NCI-H2196 (cell line): ENCODE measurements around the gene TDRKH.
"Not testable (repeated sequence)": the region's sequence is repeated elsewhere in the genome, so short reads cannot be mapped to it uniquely, and the experiment has no call there.

Experiments
- DNase-seq: peaks from one replicate; lab custom pipeline; 2025; ENCODE audit not compliant: unreplicated experiment; lab: John Stamatoyannopoulos, UW

Gene TDRKH

GRCh38 chr1:151768351-151769066 is 21.8 kb downstream of the TDRKH start:
- not testable (repeated sequence) for DNase-seq

DNA sequence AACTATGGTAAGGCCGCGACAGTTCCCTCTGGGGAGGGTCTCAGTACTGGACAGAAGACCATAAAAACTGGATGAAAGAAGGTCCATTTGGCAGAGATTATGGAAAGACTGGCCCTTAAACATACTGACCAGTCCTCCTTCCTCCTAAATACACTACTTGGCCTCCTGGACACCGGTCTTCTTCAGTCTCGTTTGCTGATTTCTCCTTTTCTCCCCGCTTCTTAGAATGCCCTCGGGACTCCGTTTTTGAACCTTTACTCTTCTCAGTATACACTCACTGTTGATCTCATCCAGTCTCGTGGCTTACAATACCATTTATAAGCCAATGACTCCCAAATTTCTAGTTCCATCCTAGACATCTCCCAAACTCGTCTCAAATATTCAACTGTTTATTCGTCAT is 26.3 kb downstream of the TDRKH start:
- no peak for DNase-seq

- peak; percentile 73 for DNase-seq
These were observed 27.1 kb downstream of the TDRKH start, which contains the start of gene MRPL9 for GRCh38 chr1:151762941-151763921. MRPL9 (minus strand) TSS chr1:151763496; CDS start chr1:151763479, 17 bp downstream.

- DNase-seq = no peak
These were observed 29.5 kb downstream of the TDRKH start for GRCh38 chr1:151760597-151761385.

- DNase-seq = no peak
These were observed 31.1 kb downstream of the TDRKH start for GRCh38 chr1:151759241-151759640.

DNA sequence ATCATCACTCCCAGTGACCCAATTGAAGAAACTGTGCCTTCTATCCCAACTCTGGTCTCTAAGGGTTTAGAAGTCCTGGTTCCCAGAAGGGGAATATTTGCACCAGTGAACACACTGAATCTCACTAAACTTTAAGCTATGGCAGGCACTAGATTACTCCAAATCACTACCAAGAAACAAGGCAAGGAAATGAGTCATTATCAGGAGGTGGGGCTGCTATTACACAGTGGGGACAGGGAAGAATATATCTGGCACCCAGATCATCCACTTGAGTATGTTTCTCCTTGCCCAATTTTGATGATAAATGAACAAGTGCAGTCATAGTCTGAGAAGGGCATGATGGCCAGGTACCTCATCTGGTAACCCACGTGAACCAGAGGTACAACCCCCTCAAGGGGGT is 34.0 kb downstream of the TDRKH start:
- no peak for DNase-seq

DNA sequence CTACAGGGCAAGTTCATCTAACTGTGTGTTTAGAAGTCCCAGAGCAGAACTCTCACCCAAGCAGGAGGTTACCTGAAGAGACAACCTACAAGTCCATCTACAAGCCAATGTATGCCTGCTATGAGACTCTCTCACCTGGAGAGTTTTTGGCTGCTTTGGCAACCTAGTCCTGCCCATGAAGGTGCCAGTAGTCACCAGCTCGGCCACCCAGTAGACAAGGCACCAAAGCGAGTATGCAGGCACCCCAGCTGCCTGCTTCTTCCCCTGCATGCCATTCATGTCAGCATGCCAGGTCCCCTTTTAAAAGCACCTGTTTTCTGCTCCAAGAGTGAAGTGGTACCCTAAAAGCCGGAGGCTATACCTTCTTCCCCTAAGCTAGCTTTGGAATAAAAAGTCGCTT is 48.8 kb downstream of the TDRKH start:
- no peak for DNase-seq

DNA sequence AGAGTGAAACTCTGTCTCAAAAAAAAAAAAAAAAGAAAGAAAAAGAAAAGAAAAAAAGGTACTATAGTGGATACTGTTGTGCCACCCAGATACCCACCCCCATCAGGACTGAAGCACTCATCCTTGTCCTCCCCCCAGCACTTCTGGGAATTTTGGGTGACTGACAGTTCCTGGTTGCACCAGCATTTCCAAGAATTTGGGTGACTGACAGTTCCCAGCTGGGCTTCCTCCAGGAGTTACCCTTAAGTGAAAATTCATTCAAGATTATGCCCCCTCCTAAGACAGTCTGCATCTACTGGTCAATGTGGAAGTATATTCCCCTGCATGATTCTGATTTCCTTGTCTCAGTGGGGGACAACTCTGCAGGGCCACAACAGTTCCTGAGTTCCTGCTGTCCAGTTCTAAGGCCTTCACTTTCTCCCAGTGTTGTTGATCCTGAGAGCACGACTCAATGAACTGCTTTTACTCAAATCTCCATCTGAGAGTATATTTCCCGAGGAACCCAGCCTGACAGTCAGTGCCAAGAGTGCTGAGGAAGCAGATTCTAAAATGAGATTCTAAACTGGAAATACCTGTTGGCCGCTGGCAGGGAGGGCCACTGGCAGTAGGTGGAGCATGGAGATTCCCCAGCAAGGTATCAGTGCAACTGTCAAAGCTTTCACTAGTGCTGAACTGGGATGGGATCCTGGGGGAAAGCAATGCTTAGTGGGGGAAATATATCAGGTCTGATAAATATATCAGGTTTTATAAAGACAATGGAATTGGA is 50.5 kb downstream of the TDRKH start:
- no peak for DNase-seq

DNA sequence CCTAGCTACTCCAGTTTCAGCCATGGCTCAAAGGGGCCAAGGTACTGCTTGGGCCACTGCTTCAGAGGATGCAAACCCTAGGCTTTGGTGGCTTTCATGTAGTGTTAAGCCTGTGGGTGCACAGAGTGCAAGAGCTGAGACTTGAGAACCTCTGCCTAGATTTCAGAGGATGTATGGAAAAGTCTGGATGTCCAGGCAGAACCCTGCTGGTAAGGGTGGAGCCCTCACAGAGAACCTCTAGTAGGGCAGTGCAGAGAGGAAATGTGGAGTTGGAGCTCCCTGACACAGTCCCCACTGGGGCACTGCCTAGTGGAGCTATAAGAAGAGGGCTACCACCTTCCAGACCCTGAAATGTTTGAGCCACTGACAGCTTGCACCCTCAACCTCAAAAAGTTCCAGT is 52.8 kb downstream of the TDRKH start:
- DNase-seq = no peak

DNA sequence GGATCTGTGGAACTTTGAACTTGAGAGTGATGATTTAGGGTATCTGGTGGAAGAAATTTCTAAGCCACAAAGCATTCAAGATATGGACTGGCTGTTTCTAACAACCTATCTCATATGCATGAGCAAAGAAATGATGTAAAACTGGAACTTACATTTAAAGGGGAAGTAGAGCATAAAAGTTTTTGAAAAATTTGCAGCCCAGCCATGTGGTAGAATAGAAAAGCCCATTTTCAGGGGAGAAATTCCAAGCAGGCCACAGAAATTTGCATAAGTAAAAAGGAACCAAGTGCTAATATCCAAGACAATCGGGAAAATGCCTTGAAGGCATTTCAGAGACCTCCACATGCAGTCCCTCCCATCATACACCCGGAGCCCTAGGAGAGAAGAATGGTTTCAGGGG is 53.3 kb downstream of the TDRKH start:
- DNase-seq = no peak

- not testable (repeated sequence) for DNase-seq
These were observed 56.3 kb downstream of the TDRKH start for GRCh38 chr1:151733995-151734394.

- DNase-seq = no peak
These were observed 57.2 kb downstream of the TDRKH start for GRCh38 chr1:151733126-151733525.

- no peak for DNase-seq
These were observed 60.4 kb downstream of the TDRKH start for GRCh38 chr1:151729966-151730291.

GRCh38 chr1:151729157-151729965 is 60.9 kb downstream of the TDRKH start:
- no peak for DNase-seq

DNA sequence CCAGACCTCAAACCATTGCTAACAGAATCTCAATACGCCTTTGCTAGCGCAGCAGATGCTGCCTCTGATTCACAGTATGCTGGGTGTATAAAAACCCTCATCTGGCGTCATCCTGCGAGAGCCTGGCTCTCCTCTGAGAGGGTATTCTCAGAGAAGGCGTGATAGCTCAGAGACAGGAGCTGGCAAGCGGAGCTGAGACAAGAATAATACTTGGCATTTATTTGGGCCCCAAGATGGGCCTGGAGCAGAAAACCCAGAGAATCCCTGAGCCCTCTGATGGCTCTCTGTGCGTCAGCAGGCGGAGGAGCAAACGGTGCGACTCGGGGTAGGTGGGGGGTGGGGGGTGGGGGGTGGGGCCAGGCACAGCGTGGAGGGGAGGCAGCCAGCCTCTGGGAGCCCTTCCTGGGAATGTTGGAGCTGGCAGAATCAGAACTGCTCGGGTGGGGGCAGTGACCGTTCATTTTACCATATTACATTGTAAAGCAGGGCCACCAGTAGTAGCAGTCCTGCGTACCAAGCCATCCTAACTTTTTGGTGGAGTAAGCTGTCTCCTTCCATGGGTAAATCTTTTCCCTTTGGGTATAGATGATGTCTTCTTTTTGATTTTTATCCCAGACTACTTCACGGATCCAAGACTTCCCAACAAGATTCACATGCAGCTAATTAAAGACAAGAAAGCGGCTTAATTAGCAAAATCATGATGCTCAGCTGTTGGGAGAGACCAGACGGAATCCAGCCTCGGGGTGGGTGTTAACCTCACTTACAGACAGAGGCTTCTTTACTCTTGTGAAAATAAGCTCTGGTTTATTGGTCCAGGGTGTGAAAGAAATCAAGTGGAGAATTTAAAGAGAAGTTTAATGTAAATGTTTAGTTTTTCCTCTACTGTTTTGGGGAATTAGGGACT is 61.9 kb downstream of the TDRKH start:
- DNase-seq = no peak

- no peak for DNase-seq
These were observed 66.5 kb downstream of the TDRKH start for GRCh38 chr1:151723726-151724370.
